Iris pigment epithelial cell (primary cell): ENCODE measurements around the gene ATP6AP2.
"Not testable (repeated sequence)": the region's sequence is repeated elsewhere in the genome, so short reads cannot be mapped to it uniquely, and the experiment has no call there.

ENCODE experiments used
- DNase-seq: peaks from one replicate; pipeline ENCODE4 v3.0.0-alpha.2; 2011; ENCODE audit warnings: low read depth

Gene ATP6AP2

DNA sequence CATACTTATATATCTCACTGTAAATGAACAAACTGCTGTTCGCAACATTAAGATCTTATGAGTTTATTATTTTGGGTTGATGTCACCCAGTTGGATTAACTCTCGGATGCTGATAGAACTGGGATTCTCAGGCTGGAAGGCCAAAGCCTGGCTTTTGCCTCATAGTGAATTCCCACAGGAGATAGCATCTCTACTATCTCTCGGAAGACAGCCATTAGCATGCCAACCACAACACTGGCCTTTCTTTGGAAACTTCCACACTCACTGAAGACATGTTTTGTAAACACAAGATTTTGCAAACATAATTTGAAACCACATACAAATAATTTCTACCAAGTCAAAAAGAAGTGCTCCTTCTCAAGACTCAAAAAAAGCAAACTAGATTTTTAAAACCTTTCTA lies 4.5 kb upstream of the ATP6AP2 start:
- no peak for DNase-seq

DNA sequence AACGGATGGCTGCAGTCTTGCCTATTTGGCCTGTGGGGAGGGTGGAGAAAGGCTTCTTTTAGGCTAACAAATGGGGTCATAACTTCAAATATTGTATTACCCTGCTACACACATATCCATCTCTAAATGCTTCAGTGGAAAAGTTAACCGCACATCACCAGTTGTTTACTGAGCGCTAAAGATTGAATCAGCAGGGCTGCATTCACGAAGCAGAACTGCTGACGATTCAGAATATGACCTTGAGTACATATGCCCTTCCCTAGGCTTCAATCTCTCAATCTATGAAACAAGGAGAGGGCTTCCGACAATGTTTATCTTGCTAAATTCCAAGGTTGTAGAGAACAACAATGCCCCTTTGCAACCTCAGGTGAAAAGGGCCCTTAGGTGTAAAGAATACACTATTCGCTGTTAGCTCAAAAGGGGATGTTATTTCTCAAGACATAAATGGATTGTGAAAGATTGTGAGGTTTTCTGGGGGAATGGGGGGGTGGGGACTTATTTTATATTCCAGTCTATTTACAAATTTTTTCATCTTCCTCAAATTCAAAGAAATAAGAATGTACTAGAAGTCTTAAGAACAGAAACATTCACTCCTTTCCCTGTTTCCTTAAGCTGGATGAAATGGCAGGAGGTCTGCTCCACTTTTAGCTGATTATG lies 2.6 kb upstream of the ATP6AP2 start:
- DNase-seq = no peak

DNA sequence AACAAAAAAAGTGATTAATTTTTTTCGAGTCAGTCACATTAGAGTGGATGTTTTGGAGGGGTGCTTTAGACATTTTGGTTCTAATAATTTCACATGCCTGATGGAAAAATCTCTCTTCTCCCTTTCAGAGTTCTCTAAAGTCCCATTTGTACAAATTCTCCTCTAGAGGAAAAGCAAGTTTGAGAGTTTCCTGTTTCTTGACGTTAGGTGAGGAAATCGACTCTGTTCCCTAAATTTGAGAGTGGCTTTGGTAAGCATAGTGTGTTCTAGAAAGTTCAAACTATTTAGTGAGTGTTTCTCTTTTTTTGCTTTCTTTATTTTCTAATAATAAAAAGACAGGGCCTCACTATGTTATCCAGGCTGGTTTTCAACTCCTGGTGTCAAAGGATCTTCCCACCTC lies 1.6 kb upstream of the ATP6AP2 start:
- DNase-seq = no peak

DNA sequence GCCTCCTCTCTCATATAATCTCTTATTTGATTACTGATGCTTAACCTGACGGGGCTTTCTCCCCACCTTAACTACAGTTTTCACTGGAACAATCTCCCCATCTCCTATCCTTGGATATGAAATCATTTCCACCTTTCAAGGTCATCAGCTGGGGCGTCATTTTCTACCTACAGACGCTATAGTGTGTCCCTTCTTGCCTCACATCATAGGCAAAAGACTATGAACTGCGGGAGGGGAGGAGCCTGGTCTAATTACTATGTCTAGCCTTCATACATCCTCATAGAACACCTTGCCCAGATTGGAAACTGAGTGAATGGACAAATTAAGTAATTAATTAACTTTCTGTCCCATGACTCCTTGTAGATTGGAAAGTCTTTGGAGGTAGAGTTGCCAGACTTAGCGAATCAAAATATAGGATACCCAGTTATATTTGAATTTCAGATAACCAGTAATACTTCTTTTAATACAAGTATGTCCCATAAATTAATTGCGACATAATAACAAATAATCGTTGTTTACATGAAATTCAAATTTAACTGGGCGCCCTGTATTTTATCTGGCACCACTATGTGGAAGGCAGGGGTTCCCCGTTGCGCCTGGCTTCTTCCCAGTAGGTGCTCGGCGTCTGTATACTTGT lies 752 bp upstream of the ATP6AP2 start:
- no peak for DNase-seq

DNA sequence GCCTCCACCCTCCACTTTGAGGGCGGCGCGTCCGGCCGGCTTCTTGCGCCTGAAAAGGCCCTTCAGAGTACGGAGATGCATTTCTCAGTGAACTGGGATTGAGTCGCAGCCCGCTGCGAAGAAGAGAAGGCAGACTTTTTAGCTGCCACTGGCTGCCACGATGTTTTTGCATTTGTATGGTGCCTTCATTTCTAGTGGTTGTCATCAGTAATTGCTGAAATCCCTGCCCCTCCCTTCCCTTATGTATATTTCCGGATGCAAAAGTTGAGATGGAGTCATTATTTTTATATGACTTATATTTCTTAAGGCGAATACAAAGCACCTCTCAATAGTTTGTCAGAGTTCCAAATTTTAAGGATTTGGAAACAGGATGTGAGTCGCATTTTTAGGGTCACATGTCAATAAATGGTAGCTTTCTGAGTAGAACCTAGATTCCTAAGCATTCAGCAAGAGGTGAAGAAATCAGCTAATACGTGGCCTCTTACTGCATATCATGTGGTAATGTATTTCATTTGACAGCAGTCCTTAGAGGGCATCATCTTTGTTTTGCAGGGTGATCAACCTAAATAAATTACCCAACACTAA lies 658 bp downstream of the ATP6AP2 start:
- DNase-seq = peak; percentile 63

DNA sequence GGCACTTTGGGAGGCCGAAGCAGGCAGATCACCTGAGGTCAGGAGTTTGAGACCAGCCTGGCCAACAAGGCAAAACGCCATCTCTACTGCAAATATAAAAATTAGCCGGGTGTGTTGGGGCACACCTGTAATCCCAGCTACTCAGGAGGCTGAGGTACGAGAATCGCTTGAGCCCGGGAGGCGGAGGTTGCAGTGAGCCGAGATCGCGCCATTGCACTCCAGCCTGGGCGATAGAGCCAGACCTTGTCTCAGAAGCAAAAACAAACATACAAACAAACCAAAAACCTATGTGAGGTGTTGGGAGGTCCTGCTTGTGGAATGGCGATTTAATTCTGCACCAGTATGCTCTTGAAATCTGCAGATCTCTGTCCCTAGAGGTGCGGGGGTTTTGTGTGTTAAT lies 1.4 kb downstream of the ATP6AP2 start:
- DNase-seq = not testable (repeated sequence)

DNA sequence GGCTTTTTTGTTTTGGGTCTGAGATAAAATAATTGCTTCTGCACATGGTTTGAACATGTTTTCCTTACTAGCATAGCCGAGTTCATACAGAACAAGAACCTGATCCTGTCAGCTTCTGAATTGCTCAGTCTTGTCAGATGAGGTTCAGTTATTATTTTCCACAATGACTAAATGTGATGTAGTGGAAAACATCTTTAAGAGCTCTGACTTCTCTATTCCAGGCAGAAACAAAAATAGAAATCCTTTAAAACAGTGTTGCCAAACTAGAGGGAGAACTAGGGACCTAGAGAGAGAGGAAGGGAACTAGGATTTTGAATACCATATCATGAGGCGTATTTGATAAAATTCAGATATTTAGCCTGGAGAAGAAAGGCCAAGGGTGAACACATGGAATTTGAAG lies 2.0 kb downstream of the ATP6AP2 start:
- DNase-seq = no peak

DNA sequence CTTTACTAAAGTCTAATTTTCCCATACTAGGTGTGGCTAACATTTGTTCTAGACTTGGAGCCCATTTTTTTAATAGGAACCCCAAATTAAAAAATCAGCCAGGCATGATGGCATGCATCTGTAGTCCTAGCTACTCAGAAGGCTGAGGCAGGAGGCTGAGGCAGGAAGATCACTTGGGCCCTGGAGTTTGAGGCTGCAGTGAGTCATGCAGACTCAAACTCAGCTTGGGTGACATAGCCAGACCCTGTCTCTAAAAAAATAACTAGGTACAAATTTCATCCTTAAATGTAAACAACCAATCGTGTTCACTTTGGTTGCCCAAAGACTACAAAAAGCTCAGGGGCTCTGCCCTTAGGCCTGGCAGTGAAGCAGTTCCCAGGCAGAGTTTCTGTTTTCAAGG lies 6.9 kb downstream of the ATP6AP2 start:
- DNase-seq = not testable (repeated sequence)

DNA sequence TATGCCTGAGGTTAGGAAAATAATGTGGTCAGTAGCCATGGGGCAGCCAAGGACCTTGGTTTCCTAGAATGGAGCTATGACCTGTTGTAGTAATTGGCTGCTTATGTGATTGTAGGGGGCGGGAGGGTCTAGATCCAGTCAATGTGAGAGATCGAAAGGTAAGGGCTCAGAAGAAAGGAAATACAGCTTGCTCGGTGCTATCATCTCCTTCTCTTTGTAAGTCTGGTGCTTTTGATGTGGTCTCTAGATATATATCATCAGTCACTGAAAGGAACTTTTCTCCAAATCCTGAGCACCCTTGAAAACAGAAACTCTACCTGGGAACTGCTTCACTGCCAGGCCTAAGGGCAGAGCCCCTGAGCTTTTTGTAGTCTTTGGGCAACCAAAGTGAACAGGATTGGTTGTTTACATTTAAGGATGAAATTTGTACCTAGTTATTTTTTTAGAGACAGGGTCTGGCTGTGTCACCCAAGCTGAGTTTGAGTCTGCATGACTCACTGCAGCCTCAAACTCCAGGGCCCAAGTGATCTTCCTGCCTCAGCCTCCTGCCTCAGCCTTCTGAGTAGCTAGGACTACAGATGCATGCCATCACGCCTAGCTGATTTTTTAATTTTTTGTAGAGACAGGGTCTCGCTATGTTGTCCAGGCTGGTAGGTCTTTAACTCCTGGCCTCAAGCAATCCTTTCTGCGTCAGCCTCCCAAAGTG lies 9.0 kb downstream of the ATP6AP2 start:
- not testable (repeated sequence) for DNase-seq

DNA sequence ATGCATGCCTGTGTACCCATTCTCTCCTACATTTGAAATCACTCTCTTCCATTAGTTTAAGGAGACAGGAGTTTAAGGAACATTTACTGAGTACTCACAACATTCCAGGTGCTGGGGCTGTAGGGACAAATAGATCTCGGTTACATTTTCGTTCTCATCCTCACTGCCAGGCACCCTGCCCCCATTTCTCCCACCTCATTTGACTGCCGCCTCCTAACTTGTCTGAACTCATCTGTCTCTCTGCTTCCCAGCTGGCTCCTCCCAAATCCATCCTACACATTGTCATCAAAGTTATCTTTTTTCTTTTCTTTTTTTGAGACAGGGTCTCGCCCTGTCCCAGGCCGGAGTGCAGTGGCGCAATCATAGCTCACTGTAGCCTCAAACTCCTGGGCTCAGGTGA lies 22.7 kb downstream of the ATP6AP2 start:
- no peak for DNase-seq

DNA sequence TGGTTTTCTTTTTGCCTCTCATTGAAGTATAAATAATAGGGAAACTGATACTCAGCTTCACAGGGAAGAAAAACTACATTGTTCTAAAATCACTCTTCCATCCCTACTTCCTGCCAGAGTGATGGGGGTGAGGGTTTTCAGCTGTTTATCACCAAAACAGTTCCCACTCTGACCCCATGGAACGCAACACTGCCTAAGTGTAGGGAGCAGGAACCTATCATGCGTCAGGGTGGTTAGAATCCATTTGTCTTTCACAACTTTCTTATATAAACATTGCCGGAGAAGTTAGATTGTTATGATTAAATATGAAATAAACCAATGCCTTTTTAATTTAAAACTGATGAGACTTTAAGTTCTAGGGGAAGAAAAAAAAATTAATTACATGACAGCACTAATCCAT lies 26.6 kb downstream of the ATP6AP2 start:
- DNase-seq = peak; percentile 58

DNA sequence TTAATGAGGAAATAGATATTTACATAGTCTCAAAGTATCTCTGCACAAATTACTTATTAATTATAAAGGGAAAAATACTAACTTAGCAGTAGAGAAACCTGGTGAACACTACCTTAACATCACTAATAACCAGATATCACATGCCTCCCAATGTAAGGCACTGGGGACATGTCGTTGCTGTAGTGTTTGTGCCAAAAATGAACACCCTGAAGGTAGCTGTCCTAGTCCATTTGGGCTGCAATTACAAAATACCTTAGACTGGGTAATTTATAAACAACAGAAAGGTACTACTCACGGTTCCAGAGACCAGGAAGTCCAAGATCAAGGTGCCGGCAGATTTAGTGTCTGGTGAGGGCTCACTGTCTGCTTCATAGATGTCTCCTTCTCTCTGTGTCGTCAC lies 31.7 kb downstream of the ATP6AP2 start:
- no peak for DNase-seq

DNA sequence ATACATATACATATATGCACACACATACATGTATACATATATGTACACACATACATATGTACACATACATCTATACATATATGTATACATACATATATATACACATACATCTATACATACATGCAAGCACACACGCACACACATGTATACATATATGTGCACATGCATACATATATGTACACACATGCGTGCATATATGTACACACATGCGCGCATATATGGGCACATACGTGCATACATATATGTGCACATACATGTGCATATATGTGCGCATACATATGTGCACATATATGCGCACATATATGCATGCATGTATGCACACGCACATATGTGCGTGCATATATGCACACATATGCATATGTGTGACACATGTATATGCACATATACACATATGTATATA lies 35.2 kb downstream of the ATP6AP2 start:
- DNase-seq = no peak

DNA sequence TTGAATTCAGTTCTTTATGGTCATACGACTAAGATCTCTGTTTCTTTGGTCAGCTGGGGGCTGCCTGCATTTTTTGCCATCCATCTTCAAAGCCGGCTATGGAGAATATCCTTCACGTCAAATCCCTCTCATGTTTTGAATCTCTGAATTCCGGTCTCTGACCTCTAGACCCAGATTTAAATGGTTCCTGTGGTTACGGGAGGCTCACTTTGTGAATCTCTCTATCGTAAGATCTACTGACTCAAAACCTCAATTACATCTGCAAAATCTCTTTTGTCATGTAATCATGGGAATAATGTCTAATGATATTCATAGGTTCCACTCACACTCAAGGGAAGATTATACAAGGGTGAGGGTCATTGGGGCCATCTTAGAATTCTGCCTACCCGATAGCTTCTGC lies 36.8 kb downstream of the ATP6AP2 start:
- DNase-seq = peak; percentile 57

DNA sequence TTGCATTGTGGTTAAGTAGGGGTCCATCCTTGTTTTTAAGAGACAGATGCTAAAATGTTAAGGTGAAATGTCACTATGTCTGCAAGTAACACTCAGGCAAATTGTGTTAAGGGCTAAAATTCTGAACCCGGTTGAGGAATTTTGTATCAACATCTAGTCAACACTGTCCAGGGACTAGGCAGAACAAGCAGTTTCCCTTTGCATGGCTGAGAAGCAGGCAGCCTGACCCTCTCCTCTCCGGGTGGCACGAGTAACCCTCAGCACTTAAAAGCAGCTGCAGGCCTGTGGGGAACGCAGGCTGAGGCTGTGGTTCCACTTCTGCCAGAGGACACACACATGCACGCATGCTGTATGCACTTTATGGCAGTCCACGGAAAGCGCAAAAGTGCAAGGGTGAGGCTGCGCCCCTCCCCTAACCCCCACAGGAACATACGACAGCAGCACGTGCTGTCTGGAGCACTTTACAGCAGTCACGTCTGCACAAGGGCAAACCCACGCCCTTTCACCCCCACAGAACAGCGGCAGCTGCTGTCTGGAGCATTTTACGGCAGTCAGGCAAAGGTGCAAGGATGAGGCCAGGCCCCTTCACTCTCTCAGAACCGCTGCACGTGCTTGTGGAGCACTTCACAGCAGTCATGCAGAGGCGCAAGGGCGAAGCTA lies 41.8 kb downstream of the ATP6AP2 start:
- no peak for DNase-seq

DNA sequence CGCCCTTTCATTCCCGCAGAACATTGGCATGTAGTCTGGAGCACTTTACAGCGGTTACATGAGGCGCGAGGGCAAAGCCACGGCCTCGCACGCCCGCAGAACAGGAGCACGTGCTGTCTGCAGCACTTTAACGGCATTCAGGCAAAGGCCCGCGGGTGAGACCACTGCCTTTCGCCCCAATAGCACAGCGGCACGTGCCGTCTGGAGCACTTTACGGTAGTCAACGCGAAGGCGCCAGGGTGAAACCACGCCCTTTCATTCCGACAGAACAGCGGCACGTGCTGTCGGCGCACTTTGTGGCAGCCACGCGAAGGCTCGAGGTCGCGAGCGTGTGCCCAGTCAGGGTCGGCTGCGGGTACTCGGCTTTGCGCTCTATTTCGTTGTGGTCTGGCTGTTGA lies 42.4 kb downstream of the ATP6AP2 start, which contains the start of gene MPC1L:
Gene MPC1L, plus strand, starts transcription at position 290 of the 398 bp plus-strand sequence. CDS start 138 bp downstream, outside the sequence.
- DNase-seq = no peak

DNA sequence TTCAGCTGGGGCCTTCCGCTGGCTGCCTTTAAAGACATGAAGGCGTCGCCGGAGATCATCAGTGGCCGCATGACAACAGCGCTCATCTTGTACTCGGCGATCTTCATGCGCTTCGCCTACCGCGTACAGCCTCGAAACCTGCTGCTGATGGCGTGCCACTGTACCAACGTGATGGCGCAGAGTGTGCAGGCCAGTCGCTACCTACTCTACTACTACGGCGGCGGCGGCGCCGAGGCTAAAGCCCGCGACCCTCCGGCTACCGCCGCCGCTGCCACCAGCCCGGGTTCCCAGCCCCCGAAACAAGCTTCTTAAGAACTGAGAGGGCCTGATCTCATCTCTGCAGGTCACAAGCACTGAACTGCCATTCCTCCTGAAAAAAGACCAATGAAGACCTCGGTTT lies 42.9 kb downstream of the ATP6AP2 start:
- DNase-seq = no peak

DNA sequence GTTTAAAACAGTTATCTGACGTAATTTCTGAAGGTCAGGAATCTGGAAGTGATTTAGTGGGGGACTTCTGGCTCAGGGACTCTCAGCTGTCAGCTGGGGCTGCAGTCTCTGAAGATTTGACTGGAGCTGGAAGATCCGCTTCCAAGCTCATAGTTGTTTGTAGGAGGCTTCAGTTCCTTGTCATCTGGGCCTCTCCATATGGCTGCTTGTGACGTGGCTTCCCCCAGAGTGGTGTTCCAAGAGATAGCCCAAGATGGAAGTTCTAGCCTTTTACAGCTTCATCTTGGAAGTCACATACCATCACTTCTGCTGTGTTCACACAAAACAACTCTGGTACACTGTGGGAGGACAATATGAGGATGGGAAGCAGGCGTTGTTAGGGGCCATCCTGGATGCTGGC lies 44.5 kb downstream of the ATP6AP2 start:
- no peak for DNase-seq

DNA sequence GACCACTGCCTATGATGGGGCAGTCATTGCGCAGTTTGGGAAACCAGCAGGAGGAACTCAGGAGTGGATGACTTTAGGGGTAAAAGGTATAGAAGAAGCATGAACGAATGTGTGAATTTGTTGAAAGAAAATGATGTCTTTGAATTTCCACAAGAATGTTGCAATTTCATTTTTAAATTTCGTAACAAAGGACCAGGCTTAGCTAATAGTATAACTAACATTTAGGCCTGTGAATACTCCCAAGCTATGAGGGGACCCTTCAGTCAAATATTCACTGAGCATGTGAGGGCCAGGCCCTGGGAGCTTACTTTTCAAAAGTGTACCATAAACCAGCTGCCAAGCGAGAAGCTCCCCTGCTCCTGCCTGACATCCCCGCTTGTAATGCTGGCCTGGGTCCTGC lies 47.7 kb downstream of the ATP6AP2 start:
- peak; percentile 14 for DNase-seq

DNA sequence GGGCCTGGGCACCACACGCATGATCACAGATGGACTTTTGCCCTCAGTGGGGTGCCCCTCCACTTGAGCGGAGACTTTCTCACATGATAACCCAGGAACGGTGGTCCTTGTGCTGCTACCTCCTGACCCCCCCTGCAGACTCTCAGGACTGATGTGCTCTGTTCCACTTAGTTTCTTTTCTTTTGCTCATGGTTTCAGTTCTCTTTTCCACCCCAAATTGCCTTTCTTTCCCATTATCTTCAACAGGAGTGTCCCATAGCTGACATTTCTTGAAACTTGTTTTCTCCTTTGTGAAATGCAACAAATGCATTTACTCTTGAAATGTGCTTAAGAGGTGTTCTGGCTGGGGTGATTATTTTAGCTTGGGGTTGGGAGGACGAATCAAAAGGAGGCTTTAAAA lies 51.4 kb downstream of the ATP6AP2 start:
- no peak for DNase-seq

DNA sequence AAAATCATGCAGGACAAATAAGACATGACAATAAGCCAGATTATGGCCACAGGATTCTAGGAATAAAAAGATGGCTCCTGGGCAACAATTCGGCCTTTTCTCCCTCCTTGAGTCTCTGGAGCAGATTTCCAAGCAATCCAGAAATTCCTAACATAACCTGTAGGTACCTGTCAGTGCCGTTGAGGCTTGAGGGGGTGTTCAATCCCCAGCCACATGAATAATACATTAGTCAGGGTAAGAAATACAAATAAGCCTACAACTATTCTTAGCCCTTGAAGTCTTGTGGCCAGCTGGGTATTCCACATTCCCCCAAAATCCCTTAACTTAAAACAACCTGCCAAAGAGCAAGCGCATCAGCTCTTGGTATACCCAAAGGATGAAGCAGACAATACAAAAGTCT lies 56.9 kb downstream of the ATP6AP2 start:
- no peak for DNase-seq

DNA sequence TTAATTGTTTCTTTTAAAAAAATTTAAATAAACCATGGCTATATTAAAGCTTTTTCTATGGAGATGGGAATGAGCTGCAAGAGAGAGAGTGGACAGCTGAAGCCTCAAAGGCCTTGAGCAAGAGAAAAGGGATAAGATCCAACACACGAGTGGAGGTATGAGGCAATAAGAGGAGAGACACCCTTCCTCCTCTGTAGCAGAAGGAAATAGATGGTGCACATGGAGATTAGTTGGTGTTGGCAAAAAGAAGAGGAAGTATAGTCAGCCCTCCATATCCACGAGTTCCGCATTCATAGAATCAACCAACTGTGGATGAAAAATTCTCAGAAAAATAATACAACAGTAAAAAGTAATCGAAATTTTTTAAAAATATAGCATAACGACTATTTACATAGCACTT lies 63.4 kb downstream of the ATP6AP2 start:
- peak; percentile 69 for DNase-seq
